H1 (cell line): ENCODE results near the gene TRIM52.

Experiments
- ATF2 ChIP-seq: IDR thresholded peaks from 2 replicates; pipeline ENCODE4 v1.6.1; 2012; ENCODE audit warnings: low read length, inconsistent platforms
- BACH1 ChIP-seq: IDR thresholded peaks from 2 replicates; pipeline ENCODE4 v1.6.1; 2012; ENCODE audit warnings: low read length, improper control_type of control experiment
- CHD1 ChIP-seq: IDR thresholded peaks from 2 replicates; pipeline ENCODE4 v1.6.1; 2012; ENCODE audit warnings: low read depth, low read length, improper control_type of control experiment
- CTCF ChIP-seq, 3 experiments: IDR thresholded peaks; 1 replicate in 2 of 3; 2 replicates in 1 of 3; pipeline versions ENCODE4 v1.5.1 to v1.6.1; 2011; ENCODE audit warnings: low read length in 3 of 3, mild to moderate bottlenecking in 3 of 3, inconsistent platforms in 2 of 3, low read depth in 1 of 3, moderate library complexity in 1 of 3; ENCODE audit not compliant: insufficient read depth in 1 of 3; ENCODE audit errors: control extremely low read depth in 1 of 3
- EP300 ChIP-seq, 2 experiments: IDR thresholded peaks; 1 replicate in 1 of 2; 2 replicates in 1 of 2; pipeline ENCODE4 v1.6.1; 2011 to 2012; ENCODE audit warnings: low read depth in 2 of 2, low read length in 2 of 2, mild to moderate bottlenecking in 2 of 2, borderline replicate concordance in 1 of 2, inconsistent platforms in 1 of 2, moderate library complexity in 1 of 2
- FOSL1 ChIP-seq: IDR thresholded peaks from 2 replicates; pipeline ENCODE4 v1.6.1; 2011; ENCODE audit warnings: mild to moderate bottlenecking, low read depth, low read length, moderate library complexity; ENCODE audit not compliant: insufficient read depth
- JUND ChIP-seq: IDR thresholded peaks from 2 replicates; pipeline ENCODE4 v1.6.1; 2011; ENCODE audit warnings: mild to moderate bottlenecking, improper control_type of control experiment, low read length
- NRF1 ChIP-seq: IDR thresholded peaks from 2 replicates; pipeline ENCODE4 v1.6.1; 2011; ENCODE audit warnings: mild to moderate bottlenecking, low read depth, low read length, improper control_type of control experiment
- POLR2A ChIP-seq, 2 experiments: IDR thresholded peaks; 1 replicate in 1 of 2; 2 replicates in 1 of 2; pipeline ENCODE4 v1.6.1; 2011; ENCODE audit warnings: low read depth in 2 of 2, low read length in 2 of 2, mild to moderate bottlenecking in 2 of 2; ENCODE audit errors: control extremely low read depth in 1 of 2
- RAD21 ChIP-seq, 2 experiments: IDR thresholded peaks in 1 of 2; conservative IDR thresholded peaks in 1 of 2; 2 replicates each; pipeline ENCODE4 v1.6.1; 2011; ENCODE audit warnings: low read depth in 2 of 2, low read length in 2 of 2, improper control_type of control experiment in 1 of 2, inconsistent platforms in 1 of 2, mild to moderate bottlenecking in 1 of 2, moderate library complexity in 1 of 2
- SP4 ChIP-seq: IDR thresholded peaks from 2 replicates; pipeline ENCODE4 v1.6.1; 2012; ENCODE audit warnings: low read length, inconsistent platforms

GRCh38 chr5:181248277-181248676 lies 12.7 kb downstream of the TRIM52 start:
- TF ChIP-seq RAD21 (IDR thresholded peaks at IDR 0.05 in 1 of 2, conservative IDR thresholded peaks at IDR 0.05 in 1 of 2; ENCODE audit: low read depth in 2 of 2, low read length in 2 of 2) (no peak), JUND (no peak), EP300 (IDR thresholded peaks at IDR 0.05; ENCODE audit: borderline replicate concordance in 1 of 2, low read depth in 2 of 2, low read length in 2 of 2) (no peak), CTCF (IDR thresholded peaks at IDR 0.05; ENCODE audit: control extremely low read depth in 1 of 3, insufficient read depth in 1 of 3, low read depth in 1 of 3, low read length in 3 of 3) (no peak), BACH1 (no peak), CHD1 (no peak), FOSL1 (no peak), NRF1 (no peak), POLR2A (IDR thresholded peaks at IDR 0.05; ENCODE audit: control extremely low read depth in 1 of 2, low read depth in 2 of 2, low read length in 2 of 2) (no peak), ATF2 (no peak), SP4 (no peak)
